Thyroid gland (tissue), 4 donors: ENCODE measurements around the gene KIF3B. TPM values are rescaled to one million over a fixed set of nuclear protein-coding genes. Genes with fewer than 3 reads are reported as not detected.
A peak's percentile ranks its signal among the peaks of the same experiment; 100 is the strongest.

ENCODE experiments used
- DNase-seq, 2 donors: peaks; one replicate each; pipeline ENCODE4 v3.0.0-alpha.2; 2019
- H3K27ac ChIP-seq, 3 donors: fragments of 200-600 bp; sonication (generic); 1 replicate in 2 of 3; 2 replicates in 1 of 3; pipeline ENCODE4 v1.5.1; 2016 to 2019; ENCODE audit warnings: mild to moderate bottlenecking in 1 of 3, moderate library complexity in 1 of 3
- H3K27me3 ChIP-seq: fragments of 200-600 bp; sonication (generic); one replicate; pipeline ENCODE4 v1.5.1; 2019
- H3K36me3 ChIP-seq, 2 donors: fragments of 200-600 bp; sonication (generic); one replicate each; pipeline ENCODE4 v1.5.1; 2016 to 2019
- H3K4me1 ChIP-seq, 2 donors: fragments of 200-600 bp; sonication (generic); one replicate each; pipeline ENCODE4 v1.5.1; 2017 to 2019
- H3K4me3 ChIP-seq, 3 donors: fragments of 200-600 bp; sonication (generic); replicated peaks in 1 of 3; 1 replicate in 2 of 3; 2 replicates in 1 of 3; pipeline ENCODE4 v1.5.1; 2016; ENCODE audit warnings: mild to moderate bottlenecking in 1 of 3
- H3K9me3 ChIP-seq: fragments of 200-600 bp; sonication (generic); one replicate; pipeline ENCODE4 v1.5.1; 2017
- POLR2A ChIP-seq, 2 donors: fragments of 450-650 bp; IDR thresholded peaks; one replicate each; pipeline ENCODE4 v1.6.1; 2017; ENCODE audit warnings: antibody characterized with exemption in 2 of 2, mild to moderate bottlenecking in 2 of 2, moderate library complexity in 1 of 2
- WGBS, 2 donors: methylation state at CpG; one replicate each; pipeline ENCODE4 v1.1.5; 2017; 5-methylcytosine and 5-hydroxymethylcytosine counted together
- intact Hi-C: fragments of 100-400 bp; cut with DNase I; formaldehyde crosslinking; loops from one replicate; pipeline ENCODE4 v1.15.1; 2023
- total RNA-seq, 4 donors: library from RNA; depleted of rRNA; stranded (reverse); fragments of >200 nt; gene quantifications; one replicate each; pipeline ENCODE4 v1.2.3, GENCODE V29; 2016
- TF ChIP-seq, protein P1 (sequence below), 6 experiments: fragments of 200-600 bp in 3 of 6; fragments of 450-650 bp in 3 of 6; sonication (generic) in 3 of 6; IDR thresholded peaks; one replicate each; pipeline ENCODE4 v1.5.1; 2016 to 2019; ENCODE audit warnings: antibody characterized with exemption in 6 of 6, mild to moderate bottlenecking in 2 of 6, inconsistent platforms in 1 of 6, moderate library complexity in 1 of 6

KIF3B gene
- total RNA-seq, 4 donors from 2014 or later: 31.0 to 35.5 (median 32.7) TPM

DNA sequence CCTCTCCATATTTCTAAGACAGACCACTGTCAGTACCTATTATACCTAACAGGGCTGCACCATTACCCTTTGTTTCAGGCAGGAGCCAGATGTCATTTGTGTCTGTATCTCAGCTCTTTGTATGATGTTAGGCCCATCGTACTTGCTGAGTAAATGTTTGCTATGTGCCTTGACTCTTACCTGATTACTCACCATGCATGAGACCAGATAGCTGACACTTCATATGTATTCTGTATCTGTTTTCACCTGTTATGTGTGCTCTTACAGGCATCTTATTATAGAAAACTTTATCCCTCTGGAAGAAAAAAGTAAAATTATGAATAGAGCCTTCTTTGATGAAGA, 49.0 kb downstream of the KIF3B start:
- 69 to 77% methylated on average over 1 of the region's 1 CpG for WGBS, 2 donors
- intact Hi-C loops: no loop called here
- no peaks in the 10 kb centered on the region for H3K4me1 ChIP-seq
- H3K27ac ChIP-seq: no peak overlapping the region
- no peaks in the 10 kb centered on the region for H3K27me3 ChIP-seq
- no peak overlapping the region for H3K4me3 ChIP-seq
- DNase-seq: no peak
- TF ChIP-seq, protein P1, sequence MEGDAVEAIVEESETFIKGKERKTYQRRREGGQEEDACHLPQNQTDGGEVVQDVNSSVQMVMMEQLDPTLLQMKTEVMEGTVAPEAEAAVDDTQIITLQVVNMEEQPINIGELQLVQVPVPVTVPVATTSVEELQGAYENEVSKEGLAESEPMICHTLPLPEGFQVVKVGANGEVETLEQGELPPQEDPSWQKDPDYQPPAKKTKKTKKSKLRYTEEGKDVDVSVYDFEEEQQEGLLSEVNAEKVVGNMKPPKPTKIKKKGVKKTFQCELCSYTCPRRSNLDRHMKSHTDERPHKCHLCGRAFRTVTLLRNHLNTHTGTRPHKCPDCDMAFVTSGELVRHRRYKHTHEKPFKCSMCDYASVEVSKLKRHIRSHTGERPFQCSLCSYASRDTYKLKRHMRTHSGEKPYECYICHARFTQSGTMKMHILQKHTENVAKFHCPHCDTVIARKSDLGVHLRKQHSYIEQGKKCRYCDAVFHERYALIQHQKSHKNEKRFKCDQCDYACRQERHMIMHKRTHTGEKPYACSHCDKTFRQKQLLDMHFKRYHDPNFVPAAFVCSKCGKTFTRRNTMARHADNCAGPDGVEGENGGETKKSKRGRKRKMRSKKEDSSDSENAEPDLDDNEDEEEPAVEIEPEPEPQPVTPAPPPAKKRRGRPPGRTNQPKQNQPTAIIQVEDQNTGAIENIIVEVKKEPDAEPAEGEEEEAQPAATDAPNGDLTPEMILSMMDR (IDR thresholded peaks at IDR 0.05): no peak
- TF ChIP-seq POLR2A (IDR thresholded peaks at IDR 0.05): no peak
- peaks cover 6 to 12% of the 10 kb centered on the region in 2 donors for H3K36me3 ChIP-seq
- H3K9me3 ChIP-seq: no peaks in the 10 kb centered on the region

DNA sequence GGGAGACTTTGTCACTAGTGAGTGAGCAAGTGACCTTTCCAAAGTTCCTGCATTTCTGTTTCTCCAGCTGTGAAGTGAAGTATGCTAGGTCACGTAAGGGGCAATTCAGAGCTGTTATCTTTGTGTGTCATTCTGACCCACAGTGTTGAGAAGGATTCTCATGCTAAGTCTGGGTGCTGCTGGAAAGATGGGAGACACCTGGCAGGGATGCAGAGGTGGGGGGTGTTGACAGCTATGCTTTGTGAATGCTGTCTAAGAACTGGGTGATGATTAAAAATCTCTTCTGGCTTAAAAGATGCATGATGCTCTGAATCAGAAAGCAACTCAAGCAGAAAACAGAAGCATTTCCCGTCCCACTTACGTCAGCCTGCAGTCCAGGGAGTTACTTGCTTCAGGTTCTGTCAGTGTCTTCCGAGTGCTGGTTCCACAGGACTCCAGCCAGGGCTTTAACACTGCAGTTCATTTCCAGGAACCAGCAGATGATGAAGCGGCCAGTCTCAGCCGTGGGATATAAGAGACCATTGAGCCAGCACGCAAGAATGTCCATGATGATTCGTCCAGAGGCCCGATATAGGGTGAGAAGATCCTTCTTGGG, 49.7 kb downstream of the KIF3B start:
- H3K9me3 ChIP-seq: no peaks in the 10 kb centered on the region
- no peak overlapping the region for H3K27ac ChIP-seq
- 91 to 95% methylated on average over 8 to 9 of the region's 9 CpGs for WGBS, 2 donors
- peaks cover 0 to 3% of the 10 kb centered on the region in 2 donors for H3K4me1 ChIP-seq
- H3K4me3 ChIP-seq: no peak overlapping the region
- no peaks in the 10 kb centered on the region for H3K27me3 ChIP-seq
- H3K36me3 ChIP-seq: peaks cover 6 to 14% of the 10 kb centered on the region in 2 donors
- TF ChIP-seq, protein P1 (IDR thresholded peaks at IDR 0.05): no peak
- TF ChIP-seq POLR2A (IDR thresholded peaks at IDR 0.05): no peak
- intact Hi-C loops: no loop called here
- no peak for DNase-seq

DNA sequence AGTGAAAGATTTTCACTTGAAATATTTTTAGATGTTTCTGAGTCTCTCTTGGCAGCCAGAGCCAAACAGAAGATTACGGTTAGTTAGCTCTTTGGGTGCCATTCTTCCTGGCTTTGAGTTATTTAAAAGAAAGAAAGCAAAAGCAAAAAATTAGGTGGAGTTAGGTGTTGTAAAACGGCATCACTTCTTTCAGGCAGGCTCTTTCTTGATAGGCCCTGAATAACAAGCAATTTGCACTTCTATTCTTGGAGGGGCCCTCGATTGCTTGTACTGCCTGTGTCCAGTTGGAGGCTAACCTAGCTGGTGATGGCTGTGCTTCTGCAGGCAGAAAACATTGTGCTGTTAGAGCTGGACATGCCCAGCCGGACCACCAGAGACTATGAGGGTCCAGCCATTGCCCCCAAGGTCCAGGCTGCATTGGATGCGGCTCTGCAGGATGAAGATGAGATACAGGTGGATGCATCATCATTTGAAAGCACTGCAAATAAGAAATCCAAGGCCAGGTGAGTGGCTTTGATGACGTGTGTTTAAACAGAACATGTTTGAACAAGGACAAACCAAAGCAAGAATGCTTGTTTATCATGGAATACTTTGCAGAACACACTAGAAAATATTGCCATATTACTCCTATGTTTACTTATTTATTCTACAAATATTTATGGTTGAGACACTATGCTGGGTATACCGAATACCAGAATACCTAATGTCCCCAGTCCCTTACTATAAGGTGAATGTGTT, 52.5 kb downstream of the KIF3B start:
- TF ChIP-seq, protein P1 (IDR thresholded peaks at IDR 0.05): no peak
- TF ChIP-seq POLR2A (IDR thresholded peaks at IDR 0.05): no peak
- H3K27ac ChIP-seq: no peak overlapping the region
- peaks cover 6 to 14% of the 10 kb centered on the region in 2 donors for H3K36me3 ChIP-seq
- H3K4me1 ChIP-seq: peaks cover 0 to 17% of the 10 kb centered on the region in 2 donors
- no peak for DNase-seq
- 92% methylated on average over 7 of the region's 7 CpGs for WGBS, 2 donors
- H3K9me3 ChIP-seq: no peaks in the 10 kb centered on the region
- H3K4me3 ChIP-seq: no peak overlapping the region
- intact Hi-C loops: no loop called here
- no peaks in the 10 kb centered on the region for H3K27me3 ChIP-seq

DNA sequence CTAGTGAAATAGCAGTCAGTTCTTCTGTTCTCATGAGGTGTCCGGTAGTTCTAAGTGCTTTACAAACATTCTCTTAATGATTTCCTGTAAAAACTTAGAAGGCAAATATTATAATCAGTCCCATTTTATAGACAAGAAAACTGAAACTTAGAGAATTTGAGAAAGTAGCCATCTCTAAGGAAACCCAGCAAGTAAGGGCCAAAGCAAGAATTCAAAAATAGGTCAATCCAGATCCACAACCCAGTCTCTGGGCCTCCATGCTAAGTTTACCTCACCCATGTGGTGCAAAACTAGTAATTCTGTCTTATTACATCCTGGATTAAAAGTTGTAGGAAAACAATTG, 53.1 kb downstream of the KIF3B start:
- no peak for DNase-seq
- H3K9me3 ChIP-seq: no peaks in the 10 kb centered on the region
- TF ChIP-seq, protein P1 (IDR thresholded peaks at IDR 0.05): no peak
- no peak for TF ChIP-seq POLR2A (IDR thresholded peaks at IDR 0.05)
- intact Hi-C loops: no loop called here
- no peak overlapping the region for H3K27ac ChIP-seq
- H3K4me1 ChIP-seq: peaks cover 0 to 17% of the 10 kb centered on the region in 2 donors
- no peaks in the 10 kb centered on the region for H3K27me3 ChIP-seq
- 85 to 90% methylated on average over 1 of the region's 1 CpG for WGBS, 2 donors
- peaks cover 6 to 14% of the 10 kb centered on the region in 2 donors for H3K36me3 ChIP-seq
- H3K4me3 ChIP-seq: no peak overlapping the region

DNA sequence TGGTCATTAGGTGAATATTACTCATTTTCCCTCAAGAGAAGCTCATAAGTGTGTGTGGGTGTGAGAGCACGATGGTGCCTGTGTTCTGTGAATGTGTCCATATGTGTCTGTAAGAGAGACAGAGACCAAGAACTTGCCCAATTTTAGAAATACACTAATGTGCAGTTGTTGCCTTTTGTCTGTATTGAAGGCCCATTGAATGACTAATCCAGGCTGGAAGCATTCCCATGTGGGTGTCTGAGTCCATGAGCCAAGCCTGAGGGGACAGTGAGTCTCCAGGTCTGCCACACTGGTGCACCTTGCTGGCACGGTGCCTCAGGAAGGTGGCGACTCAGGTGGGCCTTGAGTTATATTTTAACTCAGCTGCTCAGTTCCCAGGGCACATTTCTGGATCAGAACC, 55.2 kb downstream of the KIF3B start:
- 75 to 88% methylated on average over 3 of the region's 3 CpGs for WGBS, 2 donors
- H3K4me1 ChIP-seq: peaks cover 7 to 17% of the 10 kb centered on the region in 2 donors
- peaks cover 6 to 14% of the 10 kb centered on the region in 2 donors for H3K36me3 ChIP-seq
- intact Hi-C loops: no loop called here
- peak; percentile 61 to 71 for DNase-seq
- H3K9me3 ChIP-seq: no peaks in the 10 kb centered on the region
- no peak for TF ChIP-seq POLR2A (IDR thresholded peaks at IDR 0.05)
- TF ChIP-seq, protein P1 (IDR thresholded peaks at IDR 0.05): no peak
- no peak overlapping the region for H3K27ac ChIP-seq
- no peaks in the 10 kb centered on the region for H3K27me3 ChIP-seq
- no peak overlapping the region for H3K4me3 ChIP-seq
